NCI-H146 treated with DMSO at 0.1 percent for 48 hours (cell line): ENCODE results near the gene SPOCK1.

Experiments used
- DNase-seq: peaks from one replicate; lab custom pipeline; 2025; ENCODE audit not compliant: unreplicated experiment; lab: John Stamatoyannopoulos, UW

The SPOCK1 gene

DNA sequence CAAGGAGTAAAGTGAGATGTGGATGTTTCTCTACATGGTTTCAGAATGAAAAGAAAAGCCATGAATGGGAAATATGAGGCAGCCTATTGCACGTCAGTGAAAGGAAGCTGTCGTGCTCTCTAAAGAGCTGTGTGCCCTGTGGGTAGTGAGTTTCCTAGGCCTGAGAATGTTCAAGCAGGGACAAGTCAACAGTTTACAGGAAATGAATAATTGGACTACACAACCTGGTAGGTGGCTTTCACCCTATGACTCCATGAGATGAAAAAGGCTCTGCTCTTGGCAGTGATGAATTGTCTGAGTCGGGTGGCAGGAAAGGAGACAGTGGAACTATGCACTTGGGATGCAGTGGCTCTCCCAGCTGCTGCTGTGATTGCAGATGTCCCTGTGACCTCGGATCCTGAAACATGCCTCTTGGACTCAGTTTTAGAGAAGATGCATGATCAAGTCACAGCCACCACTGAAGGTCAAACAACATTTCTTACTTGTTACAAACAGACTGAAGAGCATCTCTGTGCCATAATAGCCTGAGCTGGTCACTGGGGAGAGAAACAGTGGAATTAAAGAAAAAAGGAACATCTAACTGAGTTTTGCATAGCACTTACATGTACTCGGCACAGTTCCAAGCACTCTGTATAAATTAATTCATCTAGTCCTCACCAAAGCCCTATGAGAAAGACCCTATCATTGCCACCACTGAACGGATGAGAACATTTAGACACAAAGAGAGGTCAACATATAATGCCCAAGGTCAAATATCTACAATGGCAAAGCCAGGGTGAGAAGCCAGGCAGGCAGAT lies 293.7 kb downstream of the SPOCK1 start:
- no peak for DNase-seq

DNA sequence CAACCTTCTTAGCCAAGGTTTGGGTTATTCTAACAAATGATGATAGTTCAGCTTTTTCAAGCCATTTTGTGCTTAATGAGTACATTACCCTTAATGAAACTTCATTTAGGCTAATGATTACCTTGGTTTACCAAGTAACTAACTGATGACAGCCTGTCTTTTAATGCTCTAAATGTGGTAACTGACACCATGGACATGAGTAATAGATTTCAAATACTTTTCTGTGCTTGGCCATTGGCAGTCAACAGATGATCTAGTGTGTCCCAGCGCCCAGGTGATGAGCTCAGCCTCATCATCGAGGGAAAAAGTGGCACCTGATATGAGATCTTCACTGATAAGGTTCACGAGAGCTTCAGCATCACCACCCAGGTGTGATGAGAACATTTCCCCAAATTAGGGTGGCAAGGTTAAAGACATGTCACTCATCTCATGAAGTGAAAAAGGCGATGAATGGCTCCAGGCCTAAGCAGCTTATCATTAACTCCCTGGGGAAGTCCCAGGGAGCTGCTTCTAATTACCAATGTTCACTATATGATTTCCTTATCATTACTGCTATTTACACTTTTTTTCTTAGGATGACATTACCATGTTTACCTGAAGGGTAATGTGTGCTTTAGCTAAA lies 296.0 kb downstream of the SPOCK1 start:
- DNase-seq: peak; percentile 12

DNA sequence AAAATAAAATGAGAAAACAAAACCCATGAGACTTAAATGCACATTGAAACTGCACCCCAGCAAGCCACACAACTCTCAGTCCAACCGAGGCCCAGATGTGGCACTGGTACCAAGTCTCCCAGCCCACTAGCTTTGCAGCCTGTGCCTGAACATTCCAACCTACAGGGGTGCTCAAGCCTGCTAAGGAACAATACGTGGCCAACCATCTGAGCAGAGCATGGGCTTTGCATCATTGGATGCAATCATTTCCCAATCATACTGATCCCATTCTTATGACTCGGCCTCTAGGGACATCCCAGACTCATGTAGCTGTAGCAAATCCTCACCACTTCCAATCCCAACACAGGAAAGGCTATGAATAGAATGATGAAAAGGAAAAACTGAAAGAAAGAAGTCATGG lies 297.2 kb downstream of the SPOCK1 start:
- DNase-seq: no peak

DNA sequence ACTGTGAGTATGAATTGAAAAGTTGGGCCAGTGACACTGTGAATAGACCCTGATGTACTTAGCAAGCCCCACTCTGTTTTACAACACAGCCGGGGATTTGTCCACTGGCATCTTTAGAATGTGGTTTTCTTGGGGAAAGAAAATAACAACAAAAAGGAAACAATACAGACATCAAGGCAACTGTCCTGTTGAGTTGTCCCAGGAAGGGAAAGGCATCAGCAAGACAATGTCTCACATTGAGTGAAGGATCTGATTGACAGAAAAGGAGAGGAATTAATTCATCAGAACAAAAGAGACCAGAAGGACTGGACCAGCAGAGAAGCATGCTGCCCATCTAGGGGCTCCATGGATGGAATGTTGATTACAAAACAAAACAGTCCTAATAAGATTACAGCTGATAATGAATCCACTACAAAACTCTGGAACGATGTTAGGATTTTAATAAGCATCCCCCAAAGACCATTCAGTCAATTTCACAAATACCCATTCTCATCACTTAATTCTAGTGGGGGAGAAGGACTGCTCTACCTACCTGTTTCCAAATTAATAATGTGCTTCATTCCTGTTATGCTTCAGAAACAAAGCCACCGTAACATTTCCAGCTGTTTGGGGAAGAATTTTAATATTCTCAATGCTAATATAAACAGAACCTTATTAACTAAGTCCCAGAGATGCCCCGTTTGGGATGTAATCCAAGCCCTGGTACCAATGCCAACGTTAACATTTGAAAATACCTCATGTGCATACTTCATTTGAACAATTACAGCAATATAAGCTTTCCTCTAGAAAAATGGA lies 298.0 kb downstream of the SPOCK1 start:
- DNase-seq: no peak

DNA sequence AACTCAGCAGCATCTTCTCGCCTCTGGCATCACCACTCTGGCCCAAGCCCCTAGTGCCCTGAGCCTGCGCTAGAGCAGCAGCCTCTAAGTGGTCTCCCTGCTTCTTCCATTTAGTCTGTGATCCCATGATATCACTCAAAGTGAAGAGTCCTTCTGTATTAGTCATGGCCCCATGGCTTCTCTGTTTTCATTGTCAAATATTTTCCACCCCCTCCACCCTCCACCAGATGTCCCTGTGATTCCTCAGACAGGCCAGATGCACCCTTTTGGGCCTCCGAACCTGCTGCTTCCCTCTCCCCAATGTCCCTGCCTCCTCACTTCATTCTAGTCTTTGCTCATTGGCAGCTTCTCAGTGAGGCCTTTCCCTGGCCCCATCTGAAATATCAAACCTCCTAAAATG lies 299.2 kb downstream of the SPOCK1 start:
- DNase-seq: no peak

DNA sequence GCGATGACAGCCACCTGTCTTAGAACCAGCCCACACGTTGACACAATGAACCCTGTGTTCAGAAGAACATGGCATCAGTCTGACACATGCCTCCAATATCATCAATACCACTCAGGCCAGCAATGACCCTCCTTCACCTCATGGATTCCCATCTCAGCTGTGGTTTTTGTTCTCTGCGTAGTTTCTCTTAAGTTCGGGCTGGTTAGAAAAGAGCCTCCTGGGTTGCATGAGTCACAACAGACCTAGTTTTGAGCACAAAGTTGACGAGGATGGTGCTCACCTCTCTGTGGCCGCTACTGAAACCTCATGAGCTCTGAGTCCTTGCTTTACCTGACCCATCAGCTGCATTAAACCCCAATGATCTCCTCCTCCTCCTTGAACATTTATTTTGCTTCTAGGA lies 299.9 kb downstream of the SPOCK1 start:
- DNase-seq: no peak

DNA sequence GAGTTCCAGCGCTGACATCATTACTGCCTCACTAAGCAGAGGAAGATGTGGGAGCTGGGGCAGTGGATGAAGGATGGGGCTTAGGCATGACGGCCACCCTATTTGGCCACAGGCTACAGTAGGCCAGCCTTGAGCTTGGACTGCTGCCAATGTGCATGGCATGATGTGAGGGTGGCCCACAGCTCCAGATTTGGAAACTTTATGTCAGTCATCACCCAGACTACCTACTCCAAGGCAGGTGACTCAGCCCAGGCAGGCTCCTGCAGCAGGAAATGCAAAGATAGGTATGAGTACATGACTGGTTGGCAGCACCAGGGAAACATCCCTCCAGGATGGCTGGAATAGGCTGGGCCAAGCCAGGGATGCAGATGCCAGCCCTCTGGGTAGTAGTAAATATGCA lies 303.6 kb downstream of the SPOCK1 start:
- no peak for DNase-seq

DNA sequence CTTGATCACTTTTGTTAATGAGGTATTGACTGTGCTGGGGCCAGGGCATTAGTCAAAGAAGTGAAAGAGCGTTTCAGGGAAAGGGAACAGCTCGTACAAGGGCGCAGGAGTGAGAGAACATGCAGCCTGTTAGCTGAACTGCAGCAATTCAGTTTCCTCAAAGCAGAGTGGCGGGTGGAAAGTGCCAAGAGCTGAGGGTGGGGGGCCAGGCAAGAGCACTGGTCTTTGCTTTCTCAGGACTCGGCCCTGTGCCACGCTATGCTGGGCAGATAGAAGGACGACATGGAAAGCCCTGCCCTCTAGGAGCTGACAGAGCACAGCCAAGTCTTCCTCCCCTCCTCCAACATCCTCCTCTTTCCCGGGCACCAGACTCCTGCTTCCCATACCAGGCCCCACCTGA lies 304.8 kb downstream of the SPOCK1 start:
- no peak for DNase-seq

DNA sequence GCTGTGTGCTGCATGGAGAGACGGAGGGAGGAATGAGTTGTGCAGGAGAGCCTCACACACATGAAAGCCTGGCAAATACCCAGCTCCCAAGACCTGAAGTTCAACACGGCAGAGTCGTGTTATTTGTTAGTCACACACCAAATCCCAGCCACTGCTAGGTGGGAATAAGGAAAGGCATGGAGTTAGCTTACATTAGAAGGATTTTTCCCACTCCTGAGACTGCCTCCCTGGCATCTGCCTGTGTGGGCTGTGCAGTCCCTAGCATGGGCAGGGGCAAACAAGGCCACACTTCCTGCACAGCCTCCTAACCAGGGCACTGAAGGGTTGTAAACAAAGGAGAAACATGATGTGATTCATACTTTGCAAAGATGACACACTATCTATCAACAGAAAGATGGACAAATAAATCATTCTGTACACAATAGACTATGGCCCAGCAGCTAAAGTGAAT lies 306.8 kb downstream of the SPOCK1 start:
- DNase-seq: no peak

DNA sequence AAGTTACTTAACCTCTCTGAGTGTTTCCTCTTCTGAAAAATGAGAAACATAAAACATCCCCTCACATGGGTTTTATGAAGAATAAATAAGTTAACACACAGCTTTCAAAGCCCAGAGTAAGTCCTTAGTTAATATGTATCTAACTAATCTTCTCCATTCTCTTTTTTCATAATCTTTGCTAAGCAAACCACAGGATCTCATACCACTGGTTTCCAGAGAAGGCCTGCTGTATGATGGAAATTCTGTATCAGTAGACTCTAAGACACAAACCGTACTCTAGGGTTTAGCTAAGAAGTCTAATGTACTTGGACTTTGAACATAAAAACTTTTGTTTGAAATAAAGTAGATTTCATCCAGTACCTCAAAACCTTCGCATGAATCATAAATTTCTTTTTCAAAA lies 307.9 kb downstream of the SPOCK1 start:
- no peak for DNase-seq

DNA sequence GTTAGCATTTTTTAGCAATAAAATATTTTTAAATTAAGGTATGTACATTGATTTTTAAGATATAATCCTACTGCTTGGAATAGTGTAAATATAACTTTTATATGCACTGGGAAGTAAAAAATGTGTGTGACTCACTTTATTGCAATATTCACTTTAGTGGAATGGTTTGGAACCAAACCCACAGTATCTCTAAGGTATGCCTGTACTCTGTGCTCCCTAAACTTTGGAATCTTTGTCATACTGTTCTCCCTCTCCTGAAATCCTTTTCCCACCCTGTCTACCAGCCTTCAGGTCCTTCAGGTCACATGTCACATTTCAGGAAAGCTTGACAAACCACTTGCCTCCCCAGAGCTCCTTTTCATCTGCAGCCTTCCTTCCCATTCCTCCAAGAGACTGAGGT lies 308.7 kb downstream of the SPOCK1 start:
- no peak for DNase-seq

DNA sequence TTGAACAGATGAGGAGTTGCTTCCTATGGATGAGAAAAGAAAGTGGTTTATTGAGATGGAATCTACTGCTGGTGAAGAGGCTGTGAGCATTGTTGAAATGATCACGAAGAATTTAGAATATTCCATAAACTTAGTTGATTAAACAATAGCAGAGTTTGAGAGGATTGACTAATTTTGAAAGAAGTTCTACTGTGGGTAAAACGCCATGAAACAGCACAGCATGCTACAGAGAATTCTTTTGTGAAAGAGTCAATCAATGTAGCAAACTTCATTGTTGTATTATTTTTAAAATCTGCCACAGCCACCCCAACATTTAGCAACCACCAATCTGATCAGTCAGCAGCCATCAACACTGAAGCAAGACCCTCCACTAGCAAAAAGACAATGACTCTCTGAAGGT lies 309.1 kb downstream of the SPOCK1 start:
- no peak for DNase-seq

DNA sequence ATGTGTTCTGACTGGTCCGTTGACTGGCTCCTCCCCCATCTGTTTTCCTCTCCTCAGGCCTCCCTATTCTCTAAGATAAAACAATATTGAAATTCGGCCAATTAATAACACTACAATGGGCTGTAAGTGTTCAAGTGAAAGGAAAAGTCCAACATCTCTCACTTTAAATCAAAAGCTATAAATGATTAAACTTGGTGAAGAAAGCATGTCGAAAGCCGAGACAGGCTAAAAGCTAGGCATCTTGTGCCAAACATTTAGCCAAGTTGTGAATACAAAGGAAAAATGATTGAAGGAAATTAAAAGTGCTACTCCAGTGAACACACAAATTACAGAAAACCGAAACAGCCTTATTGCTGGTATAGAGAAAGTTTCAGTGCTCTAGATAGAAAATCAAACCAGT lies 310.6 kb downstream of the SPOCK1 start:
- DNase-seq: no peak

DNA sequence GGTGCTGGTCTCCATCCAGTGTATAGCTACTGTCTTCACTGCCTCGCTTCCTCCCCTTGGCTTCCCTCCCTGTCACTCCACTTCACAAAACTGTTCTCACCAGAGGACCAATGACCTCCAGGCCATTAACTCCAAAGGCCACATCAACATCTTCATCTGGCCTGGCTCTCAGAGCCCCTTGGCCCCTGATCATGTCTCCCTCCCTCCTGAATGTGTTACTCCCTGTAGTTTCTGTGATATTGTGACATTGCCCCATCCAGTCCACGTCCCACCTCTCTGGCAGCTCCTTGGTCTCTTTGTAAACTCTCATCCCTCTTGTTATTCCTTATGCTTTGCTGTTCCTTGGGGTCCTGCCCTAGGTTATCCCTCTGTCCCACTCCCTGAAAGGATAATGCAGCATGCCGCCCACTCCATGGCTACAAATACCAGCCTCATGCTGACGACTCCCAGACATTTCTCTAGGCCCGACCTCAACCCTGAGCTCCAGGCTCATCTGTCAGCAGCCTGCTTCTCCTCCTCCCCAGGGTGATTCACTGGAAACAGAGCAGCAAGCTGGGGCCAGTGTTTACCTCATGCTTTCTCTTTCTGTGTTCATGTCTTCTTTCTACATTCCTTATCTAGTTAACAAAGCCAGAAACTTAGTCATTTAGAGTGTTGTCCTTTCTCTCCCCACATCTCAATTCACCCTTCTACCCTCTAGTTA lies 312.2 kb downstream of the SPOCK1 start:
- DNase-seq: no peak

DNA sequence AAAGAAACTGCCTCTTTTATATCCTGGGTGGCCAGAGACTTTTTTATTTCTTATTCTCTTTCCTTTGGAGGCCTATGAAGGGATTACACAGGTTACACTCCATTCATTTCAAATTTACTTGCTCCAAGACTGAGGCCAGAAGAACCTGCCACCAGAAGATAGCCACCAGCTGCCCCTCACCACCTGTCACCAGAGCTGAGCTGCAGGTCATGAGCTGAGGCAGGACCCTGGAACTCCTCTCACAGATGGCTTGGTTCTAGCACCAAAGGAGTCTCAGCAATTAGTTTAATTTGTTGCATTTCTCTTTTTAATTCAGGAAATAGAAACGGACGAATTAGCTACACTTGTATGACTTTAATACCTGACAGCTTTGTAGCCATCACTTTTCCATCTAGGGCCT lies 313.9 kb downstream of the SPOCK1 start:
- no peak for DNase-seq

DNA sequence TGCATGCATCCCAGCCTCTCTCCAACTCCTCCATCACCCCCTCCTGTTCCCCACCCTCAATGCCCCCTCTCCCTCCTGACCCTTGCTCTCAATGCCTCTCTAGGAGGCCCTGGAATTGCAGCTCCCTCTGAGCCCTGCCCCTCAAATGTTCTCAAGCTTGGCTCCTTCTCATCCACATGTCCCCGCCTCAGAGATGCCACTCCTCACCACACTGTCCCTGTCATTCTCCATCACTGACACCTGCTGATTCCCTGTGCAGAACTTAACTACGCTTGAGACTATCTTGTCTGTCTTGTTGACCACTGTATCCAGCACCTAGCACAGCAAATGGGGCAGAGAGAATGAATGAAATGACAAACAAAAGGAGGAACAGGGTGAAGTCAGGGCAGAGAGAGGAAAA lies 314.4 kb downstream of the SPOCK1 start:
- no peak for DNase-seq

DNA sequence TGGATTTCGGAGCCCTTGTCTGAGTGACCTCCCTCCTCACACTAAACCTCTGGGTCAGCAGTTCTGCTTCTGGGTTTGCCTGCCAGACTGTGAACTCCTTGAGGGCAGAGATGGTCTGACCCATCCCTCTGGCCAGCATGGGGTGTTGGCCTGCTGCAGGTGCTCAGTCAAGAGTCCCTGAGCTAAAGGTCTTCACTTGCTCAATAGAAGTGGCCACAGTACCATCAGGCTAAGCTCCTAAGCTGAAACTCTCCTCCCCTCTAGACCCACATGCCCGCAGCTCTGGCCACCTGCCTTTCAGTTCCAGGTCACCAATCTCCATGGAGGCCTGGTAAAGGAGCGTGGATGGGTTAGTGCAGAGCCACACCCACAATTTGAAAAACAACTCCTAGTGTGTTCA lies 316.6 kb downstream of the SPOCK1 start:
- DNase-seq: no peak

DNA sequence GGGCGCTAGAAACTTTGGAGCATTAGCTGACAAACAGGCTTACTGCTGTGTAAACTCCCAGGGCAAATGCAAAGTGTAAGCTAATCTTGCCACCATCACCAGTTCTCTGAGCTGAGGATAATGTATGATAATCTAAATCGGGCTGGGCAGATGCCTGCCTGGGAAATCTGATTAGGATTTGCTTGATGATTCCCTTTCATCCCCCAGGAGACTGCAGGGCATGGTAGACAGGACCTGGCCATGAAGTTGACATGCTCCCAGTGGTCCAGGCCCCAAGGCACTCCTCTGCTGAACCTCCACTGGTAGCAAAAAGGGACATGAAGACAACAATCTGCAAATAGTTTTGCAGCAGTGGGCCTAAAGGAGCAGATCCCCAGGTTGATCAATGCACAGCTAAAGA lies 317.5 kb downstream of the SPOCK1 start:
- DNase-seq: no peak

DNA sequence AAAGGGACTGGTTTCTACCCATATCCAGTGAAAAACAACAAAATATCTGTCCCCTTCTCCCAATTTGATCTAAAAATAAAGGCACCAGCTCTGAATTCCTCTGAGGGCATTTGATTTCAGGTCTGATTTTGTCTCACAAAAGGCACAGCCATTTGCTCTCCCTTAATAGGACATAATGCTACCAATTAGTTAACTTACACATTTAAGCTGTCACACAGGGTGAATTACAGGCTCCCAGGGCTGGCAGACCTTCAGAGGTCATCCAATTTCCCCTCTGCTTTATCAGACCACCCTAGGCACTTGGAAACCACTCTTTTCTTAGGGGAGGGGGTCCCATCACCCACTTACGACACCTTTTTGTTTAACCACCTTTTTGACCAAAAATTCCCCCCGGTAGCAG lies 319.9 kb downstream of the SPOCK1 start:
- DNase-seq: no peak

DNA sequence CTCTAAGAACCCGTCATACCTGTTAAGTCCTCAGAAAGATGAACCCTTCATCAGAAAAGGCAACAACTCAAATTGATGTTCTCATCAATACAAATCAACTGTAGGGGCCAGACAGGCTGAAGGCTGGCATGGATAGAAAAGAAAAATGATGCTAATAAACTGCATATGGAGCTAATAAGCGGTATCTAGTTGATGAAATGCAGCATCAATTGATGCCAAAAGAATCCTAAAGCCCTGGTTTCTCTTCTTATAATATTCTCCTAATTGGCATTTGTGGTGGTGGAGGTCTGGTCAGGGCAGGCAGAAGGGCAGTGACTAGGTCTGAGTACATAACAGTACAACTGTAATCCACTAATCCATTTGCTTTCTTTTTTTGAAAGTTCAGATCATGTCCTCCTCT lies 322.5 kb downstream of the SPOCK1 start:
- DNase-seq: no peak

DNA sequence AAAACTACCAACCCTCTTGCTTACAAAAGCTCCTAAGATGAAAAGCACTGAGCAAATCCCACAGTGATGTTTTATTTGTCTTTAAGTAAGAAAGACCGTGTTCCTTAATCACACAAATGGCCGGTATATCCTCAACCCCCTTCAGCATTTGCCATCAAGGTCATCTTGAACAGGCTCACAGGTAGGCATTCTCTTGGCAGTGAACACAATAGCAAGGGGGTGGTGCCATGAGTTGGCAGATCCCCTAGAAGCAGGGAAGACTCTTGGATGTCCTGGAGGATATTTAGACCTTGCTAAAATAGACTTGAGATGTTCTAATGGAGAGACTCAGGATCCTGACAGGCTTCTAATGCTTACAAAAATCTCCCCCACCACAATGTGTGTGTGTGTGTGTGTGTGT lies 323.0 kb downstream of the SPOCK1 start:
- no peak for DNase-seq
